ENCODE results near the gene SMYD3. TPM values are rescaled to one million over a fixed set of nuclear protein-coding genes. Genes with fewer than 3 reads are reported as not detected.

Gene SMYD3
- total and polyA plus RNA-seq, 9 of the 15 experiments (the other 6 are each of a cell fraction or from before 2014, with no cell fraction given), result 128 to 440 (median 197) TPM

- TF ChIP-seq IRF1 (CRISPR knock-in tag; IDR thresholded peaks at IDR 0.05; ENCODE audit: borderline replicate concordance) (no peak), CREM (IDR thresholded peaks at IDR 0.05; ENCODE audit: low read depth) (peak; percentile 33; the same call in 1 of the 2 replicates), MAFF (IDR thresholded peaks at IDR 0.05; ENCODE audit: low read length) (peak; percentile 98), MTA2 (IDR thresholded peaks at IDR 0.05; ENCODE audit: low read depth) (0 out of 2 replicates have a peak, but pooled peaks have one; percentile 9), CCNT2 (IDR thresholded peaks at IDR 0.05; ENCODE audit: borderline replicate concordance, extremely low read depth, insufficient read length, low read depth, low read length) (no peak), MEIS2 (IDR thresholded peaks at IDR 0.05; ENCODE audit: partially characterized antibody) (peak; percentile 57), NR2C1 (IDR thresholded peaks at IDR 0.05) (peak; percentile 67), NR2C1 (tag; IDR thresholded peaks at IDR 0.05) (peak; percentile 81), PPARD (CRISPR knock-in tag; IDR thresholded peaks at IDR 0.05) (no peak), GTF2F1 (IDR thresholded peaks at IDR 0.05; ENCODE audit: low read depth, low read length) (no peak), ZBTB11 (CRISPR knock-in tag; IDR thresholded peaks at IDR 0.05) (peak in 1 of 3 experiments; percentile 34; a peak in 1 of 6 replicates), ZNF280B (CRISPR knock-in tag; IDR thresholded peaks at IDR 0.05) (no peak), SAP30 (IDR thresholded peaks at IDR 0.05; ENCODE audit: borderline replicate concordance, insufficient read depth, low read depth, low read length, poor library complexity, severe bottlenecking) (no peak), PTRF (tag; IDR thresholded peaks at IDR 0.05) (no peak), COPS2 (conservative IDR thresholded peaks at IDR 0.05) (no peak), CREB3 (tag; conservative IDR thresholded peaks at IDR 0.05; ENCODE audit: low read depth) (0 out of 2 replicates have a peak, but pooled peaks have one; percentile 21), PRMT5 (CRISPR knock-in tag; IDR thresholded peaks at IDR 0.05) (no peak), PREB (CRISPR knock-in tag; IDR thresholded peaks at IDR 0.05) (no peak), U2AF2 (optimal IDR thresholded peaks at IDR 0.05; ENCODE audit: low read depth, low read length) (no peak)
These were observed 200.6 kb downstream of the SMYD3 start (continued) for GRCh38 chr1:246306415-246307037.

Data from K562 (cell line).